ACHN (cell line): ENCODE measurements around the gene MAP3K6.
A peak's percentile ranks its signal among the peaks of the same experiment; 100 is the strongest.

ENCODE experiments used
- DNase-seq: peaks from one replicate; pipeline ENCODE4 v3.0.0-alpha.2; 2015
- in situ Hi-C: cut with HindIII; loops from 2 replicates; pipeline ENCODE4 v1.10.0; 2017; ENCODE audit warnings: low sequenced_read_pairs, low pct_ligation_motif_present, low pct_unique_long_range_greater_than_20kb

The MAP3K6 gene

DNA sequence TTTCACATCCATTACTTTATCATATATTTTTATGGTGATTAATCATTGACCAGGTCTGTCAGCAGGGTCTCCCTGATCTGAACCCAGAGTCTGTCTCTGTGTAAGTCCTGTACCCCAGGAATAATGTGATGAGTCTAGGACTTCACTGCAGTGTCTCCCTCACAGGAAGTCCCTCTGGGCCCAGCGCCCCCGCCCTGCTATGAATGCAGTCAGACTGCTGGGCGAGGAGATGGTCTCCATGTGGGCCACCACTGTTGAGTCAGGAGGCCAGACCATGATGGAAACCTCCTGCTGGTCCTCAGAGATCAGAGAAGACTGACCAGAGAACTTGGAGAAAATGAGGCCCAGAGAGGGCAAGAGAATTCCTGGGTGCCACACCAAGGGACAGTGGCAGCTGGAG, 35.3 kb downstream of the MAP3K6 start:
- DNase-seq: no peak
- in situ Hi-C loops: no loop called here

DNA sequence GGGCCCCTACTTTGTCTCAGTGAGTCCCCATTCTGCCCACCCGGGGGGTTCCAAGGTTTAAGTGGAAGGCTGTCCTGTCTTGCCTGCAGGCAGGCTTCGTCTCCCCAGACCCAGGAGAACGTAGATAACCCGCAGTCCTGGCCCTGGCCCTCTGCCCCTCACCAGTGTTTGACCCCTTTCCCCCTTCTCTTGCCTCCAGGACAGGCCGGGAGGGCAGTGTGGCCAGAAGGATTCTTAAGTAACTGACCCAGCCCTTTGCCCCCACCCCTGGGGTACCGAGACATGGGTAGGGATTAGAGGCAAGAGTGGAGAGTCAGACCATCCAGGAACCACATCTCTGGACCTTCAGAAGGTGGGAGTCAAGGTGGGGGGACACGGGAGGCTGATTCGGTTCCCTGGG, 36.0 kb downstream of the MAP3K6 start:
- in situ Hi-C loops: no loop called here
- no peak for DNase-seq

DNA sequence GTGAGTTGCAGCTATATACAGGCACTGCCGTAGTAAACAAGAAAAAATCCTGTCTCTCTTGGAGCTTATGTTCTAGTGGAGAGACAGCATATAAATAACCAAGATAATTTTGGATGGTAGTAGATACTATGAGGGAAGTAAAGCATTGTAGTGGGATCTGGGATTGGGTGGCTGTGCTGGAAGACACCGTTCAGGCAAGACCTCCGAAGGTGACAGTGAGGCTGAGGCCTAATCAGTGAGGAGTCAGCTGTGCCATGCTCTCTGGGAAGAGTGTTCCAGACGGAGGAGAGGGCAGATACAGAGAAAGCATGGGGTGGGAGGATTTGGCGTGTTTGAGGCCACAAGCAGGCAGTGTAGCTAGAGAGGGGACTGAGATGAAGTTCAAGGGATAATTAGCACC, 38.8 kb downstream of the MAP3K6 start:
- in situ Hi-C loops: no loop called here
- no peak for DNase-seq

DNA sequence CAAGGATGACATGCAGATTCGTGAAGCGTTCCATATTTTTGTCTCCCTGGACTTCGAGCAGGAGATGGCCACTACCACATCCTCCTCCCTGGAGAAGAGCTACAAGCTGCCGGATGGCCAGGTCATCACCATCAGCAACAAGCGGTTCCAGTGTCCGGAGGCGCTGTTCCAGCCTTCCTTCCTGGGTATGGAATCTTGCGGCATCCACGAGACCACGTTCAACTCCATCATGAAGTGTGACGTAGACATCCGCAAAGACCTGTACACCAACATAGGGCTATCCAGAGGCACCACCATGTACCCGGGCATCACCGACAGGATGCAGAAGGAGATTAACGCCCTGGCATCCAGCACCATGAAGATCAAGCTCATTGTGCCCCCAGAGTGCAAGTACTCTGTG, 41.5 kb downstream of the MAP3K6 start:
- in situ Hi-C loops: no loop called here
- DNase-seq: no peak

DNA sequence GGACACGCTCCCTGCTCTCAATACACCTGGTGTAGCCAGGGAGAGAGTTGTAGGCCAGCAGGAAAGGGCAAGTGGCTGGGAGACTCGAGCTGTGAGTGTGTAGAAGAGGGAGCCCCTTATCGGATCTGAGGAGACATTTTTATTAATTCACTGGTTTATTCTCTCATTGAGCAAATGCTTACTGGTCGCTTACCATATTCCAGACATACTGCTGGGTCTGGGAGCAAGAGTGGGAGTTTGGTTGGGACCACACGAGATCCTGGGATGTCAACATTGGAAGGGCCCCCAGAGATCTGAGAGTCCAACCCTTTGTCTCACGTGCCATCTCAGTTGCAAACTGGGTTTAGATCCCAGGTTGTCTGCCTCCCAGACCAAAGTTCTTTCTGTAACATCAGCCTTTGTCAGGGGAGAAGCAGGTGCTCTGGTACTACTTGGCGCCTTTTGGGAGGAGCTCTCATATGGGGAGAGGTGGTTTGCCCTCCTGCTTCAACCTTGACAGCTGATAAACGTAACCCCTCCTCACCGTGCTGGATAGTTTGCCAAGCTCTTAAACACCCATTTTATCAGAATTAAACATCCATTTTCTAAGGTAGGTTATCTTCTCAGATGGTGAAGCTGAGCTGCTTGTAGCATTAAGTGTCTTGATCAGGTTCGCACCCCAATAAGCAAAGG, 44.1 kb downstream of the MAP3K6 start:
- no peak for DNase-seq
- in situ Hi-C loops: no loop called here

DNA sequence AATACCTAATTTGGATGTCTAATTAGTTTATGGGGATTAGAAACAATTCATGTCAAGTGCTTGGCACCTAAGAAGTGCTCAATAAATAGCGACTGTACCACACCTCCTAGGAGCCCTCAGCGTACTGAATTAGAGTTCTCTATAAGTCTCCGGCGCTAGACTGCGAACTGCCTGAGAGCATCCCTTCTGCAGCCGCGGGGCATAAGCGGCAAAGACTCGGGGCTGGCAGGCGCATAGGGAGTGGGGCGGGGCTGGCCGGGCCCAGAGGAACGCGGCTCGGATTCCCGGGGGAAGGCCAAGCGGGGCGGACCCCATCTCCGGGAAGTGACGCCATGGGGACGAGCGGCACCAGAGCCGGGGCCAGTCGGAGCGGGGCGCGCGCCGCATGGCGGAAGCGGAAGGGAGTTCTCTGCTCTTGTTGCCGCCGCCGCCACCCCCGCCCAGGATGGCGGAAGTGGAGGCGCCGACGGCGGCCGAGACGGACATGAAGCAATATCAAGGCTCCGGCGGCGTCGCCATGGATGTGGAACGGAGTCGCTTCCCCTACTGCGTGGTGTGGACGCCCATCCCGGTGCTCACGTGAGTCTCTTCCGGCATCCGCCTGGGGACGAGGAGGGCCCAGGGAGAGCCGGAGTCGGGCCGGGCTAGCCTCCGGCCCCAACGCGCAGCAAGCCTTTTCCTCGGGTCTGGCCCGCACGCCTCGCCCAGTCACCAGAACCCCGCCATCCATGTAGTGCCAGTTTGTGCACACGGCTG, 44.8 kb downstream of the MAP3K6 start, which contains the start of gene TMEM222:
Gene TMEM222, plus strand, starts transcription at position 351 of the 756 bp plus-strand sequence. Its CDS starts 35 bp downstream, at position 386.
- in situ Hi-C loops: no loop called here
- peak; percentile 94 for DNase-seq

DNA sequence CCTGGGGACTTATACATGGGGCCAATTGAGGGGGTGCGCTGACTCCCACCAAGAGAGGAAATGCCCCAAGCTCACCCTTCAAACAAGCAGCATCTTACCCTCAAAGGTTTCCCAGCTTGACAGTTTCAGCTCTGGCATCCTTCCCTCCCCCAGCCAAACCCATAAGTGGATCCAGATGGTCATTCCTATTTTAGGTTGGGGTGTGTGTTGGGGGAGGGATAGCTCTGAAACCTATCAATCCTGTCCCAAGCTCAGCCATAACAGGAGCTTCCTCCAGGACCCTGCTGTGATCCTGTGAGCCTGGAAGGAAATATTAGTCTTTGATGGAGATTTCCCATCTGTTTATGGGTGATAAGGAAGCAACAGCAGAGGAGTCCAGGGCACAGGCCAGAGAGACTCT, 48.2 kb downstream of the MAP3K6 start:
- DNase-seq: no peak
- in situ Hi-C loops: no loop called here

DNA sequence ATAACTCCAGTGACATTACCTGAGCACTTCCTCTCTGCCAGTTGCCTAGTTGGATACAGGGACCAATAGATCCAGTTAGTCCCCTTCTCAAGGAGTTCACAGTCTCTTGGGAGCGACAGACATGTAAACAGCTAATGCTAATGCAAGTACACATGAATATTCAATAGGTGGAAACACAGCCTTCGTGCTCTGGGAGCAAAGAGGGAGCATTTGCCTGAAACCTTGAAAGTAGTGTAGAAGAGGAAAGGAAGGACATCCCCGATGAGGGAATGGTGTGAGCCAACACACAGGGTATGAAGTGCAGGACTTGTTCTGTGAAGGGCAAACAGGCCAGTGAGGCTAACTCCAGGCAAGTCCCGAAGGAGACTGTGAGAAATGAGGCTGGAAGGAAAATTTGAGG, 48.6 kb downstream of the MAP3K6 start:
- in situ Hi-C loops: no loop called here
- DNase-seq: no peak

DNA sequence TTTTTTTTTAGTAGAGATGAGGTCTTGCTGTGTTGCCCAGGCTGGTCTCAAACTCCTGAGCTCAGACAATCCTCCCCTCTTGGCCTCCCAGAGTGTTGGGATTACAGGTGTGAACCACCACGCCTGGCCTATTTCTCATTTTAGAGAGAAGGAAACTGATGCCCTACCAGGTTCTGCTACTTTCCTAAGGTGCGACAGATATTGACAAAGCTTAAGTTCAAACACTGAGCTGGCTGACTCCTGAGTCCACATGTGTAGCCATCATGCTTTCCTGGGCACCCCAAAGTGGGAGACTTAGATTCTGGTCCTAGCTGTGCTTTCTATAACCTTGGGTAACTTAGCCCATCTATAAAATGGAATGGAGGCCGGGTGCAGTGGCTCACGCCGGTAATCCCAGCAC, 49.9 kb downstream of the MAP3K6 start:
- in situ Hi-C loops: no loop called here
- no peak for DNase-seq

DNA sequence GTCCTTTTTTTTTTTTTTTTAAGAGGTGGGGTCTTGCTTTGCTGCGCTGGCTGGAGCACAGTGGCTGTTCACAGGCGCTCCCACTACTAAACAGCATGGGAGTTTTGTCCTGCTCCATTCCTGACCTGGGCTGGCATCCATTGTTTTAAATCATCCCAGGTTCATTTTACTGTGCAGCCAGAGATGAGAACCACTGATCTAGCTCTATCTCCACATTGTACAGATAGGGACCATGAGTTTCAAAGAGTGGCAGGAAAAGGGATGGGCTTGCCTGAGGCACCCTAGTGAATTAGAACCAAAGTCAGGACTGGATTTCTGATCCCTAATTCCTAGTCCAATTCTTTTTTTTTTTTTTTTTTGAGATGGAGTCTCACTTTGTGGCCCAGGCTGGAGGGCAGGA, 52.0 kb downstream of the MAP3K6 start:
- in situ Hi-C loops: no loop called here
- DNase-seq: no peak

DNA sequence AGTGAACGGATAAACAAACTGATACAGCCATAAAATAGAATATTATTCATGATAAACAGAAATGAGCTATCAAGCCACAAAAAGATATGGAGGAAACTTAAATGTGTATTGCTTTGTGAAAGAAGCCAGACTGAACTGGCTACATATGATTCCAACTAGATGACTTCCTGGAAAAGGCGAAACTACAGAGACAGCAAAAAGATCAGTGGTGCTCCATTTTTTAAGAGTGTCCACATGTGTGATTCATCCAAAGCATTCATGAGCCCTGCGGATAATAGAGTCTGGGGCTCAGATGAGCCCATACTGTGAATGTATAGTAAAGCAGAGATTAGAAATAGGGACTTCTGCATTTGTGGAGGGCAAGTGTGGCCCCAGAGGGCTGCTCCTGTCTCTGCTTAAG, 52.6 kb downstream of the MAP3K6 start:
- in situ Hi-C loops: no loop called here
- no peak for DNase-seq

DNA sequence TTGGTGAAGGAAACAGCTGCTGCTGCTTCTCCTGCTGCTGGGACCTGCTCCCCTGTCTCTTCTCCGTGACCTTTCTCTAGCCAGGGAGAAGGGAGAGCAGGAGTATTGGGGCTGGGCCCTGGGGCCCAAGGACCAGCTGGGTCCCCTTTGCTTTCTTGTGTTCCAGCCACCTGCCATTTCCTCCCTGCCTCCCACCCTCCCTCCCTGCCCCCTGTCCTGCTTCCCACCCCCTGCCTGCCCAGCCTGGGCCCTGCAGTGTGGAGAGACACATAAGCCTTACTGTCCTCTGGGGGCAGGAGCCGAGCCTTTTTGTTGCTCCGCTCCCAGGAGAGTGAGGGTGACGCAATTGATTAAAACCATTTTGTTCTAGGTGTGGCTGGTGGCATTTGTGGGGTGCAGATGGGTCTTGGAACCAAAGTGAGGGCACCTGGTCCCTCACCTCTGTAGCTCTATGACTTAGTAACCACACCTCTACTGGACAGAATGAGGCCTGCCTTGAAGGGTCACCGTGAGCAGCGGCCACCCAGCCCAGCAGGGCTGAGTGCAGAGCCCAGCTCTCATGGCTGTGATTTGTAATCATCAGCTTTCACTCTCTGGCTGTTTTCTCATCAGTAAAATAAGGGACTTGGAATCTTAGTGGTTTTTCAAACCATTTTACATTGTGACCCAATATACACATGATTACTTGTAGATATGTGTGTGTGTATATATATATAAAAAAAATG, 58.7 kb downstream of the MAP3K6 start:
- in situ Hi-C loops: no loop called here
- DNase-seq: no peak

DNA sequence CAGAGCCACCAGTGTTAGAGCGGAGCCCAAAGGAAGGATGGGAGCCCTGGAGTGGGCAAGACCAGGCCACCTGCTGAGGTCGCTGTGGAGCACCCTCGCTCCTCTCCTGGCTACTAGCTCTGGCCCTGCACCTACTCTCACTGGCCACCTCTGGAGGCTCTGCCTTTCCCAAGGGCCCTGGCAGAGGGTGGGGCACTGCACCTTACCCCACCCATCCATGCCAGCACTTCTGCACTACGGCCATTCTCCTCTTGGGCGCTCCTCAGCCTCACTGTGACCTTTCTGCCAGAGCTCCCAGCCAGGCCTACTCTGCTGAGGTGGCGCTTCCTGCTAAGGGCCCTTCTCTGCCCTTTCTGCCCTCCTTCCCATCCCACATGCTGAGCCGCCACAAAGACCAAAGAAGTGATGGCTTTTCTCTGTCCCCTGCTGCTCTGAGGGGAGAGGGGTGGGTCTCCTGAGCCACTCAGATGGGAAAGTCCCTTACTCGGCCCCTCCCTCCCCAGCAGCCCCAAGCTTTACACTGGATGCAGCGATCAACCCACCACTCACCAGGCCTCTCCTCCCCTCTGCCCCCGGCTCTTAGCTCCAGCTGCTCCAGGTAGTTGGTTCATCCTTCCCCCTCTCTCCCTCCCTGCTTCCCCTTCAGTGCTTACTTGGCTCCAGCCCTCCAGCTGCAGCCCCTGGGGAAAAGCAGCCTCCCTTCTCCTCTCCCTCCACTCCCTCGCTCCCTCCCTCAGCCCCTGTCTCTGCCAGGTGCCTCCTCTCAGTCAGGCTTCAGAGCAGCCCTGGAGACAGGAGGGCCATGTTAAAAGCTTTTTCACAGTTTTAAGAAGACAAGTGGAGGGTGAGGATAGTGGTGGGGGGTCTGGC, 59.6 kb downstream of the MAP3K6 start:
- in situ Hi-C loops: no loop called here
- DNase-seq: no peak

DNA sequence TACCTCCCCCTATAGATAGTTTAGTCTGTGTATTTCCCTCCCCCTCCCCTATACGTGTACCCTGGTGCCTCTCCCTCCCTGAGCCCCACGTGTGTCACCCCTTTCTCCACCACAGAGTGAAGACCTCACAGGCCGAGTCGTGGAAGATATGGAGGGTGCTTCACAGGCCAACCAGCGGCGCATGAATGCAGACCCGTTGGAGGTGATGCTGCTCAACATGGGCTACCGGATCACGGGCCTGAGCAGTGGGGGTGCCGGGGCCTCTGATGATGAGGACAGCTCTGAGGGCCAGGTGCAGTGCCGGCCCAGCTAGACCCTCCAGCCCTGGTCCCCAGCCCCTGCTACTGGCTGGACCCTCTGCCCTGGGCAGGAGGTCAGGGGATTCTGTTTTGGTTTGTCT, 60.7 kb downstream of the MAP3K6 start:
- in situ Hi-C loops: no loop called here
- no peak for DNase-seq
